Esophagus muscularis mucosa (tissue), 3 donors: ENCODE results near the gene TDRD3.

ENCODE experiments used
- CTCF ChIP-seq, 3 experiments: fragments of 200-600 bp in 2 of 3; fragments of 450-650 bp in 1 of 3; sonication (generic) in 2 of 3; IDR thresholded peaks; one replicate each; pipeline ENCODE4 v1.5.1; 2017 to 2019; ENCODE audit warnings: antibody characterized with exemption in 3 of 3, mild to moderate bottlenecking in 2 of 3, moderate library complexity in 1 of 3
- EP300 ChIP-seq: sonication (generic); formaldehyde crosslinking; IDR thresholded peaks from one replicate; pipeline ENCODE4 v1.6.1; 2017; ENCODE audit warnings: antibody characterized with exemption

- no peak for TF ChIP-seq CTCF (IDR thresholded peaks at IDR 0.05)
- TF ChIP-seq EP300 = no peak
These were observed 17.2 kb downstream of the TDRD3 start for GRCh38 chr13:60414177-60414576.
